ENCODE data around the gene HSPA1B.
"Not testable (repeated sequence)": the region's sequence is repeated elsewhere in the genome, so short reads cannot be mapped to it uniquely, and the experiment has no call there.

Gene HSPA1B

DNA sequence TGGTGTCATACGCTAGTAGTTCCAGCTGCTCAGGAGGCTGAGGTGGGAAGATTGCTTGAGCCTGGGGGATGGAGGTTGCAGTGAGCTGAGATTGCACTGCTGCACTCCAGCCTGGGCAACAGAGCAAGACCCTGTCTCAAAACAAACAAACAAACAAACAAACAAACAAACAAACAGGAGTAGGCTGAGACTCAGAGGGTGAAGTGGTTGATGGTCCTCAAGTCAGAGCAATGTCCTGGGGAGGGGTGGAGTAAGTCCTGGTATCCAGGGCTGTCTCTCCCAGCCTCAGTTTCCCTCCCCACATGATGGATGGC, 41.1 kb downstream of the HSPA1B start:
- H3K27ac ChIP-seq (ENCODE audit: extremely low read depth, low read depth, low read length); H3K36me3 ChIP-seq (ENCODE audit: control insufficient read depth in 2 of 2, insufficient read depth in 1 of 2, low read length in 2 of 2); H3K4me3 ChIP-seq (ENCODE audit: low read depth, low read length); H3K4me1 ChIP-seq (ENCODE audit: control insufficient read depth, insufficient read depth, low read length); H3K9me3 ChIP-seq (ENCODE audit: control insufficient read depth, insufficient read depth, low read depth, low read length): not testable (repeated sequence)
- ChIA-PET CTCF (interaction anchor here (0.6 to 7.0 kb wide), 11 partner anchors 21 to 258 kb away, joined by 3 to 53 read pairs (median 3); partner anchors contain the start of gene VWA7), POLR2A (interaction anchor here (0.6 to 2.1 kb wide), 6 partner anchors 16 to 195 kb away, joined by 3 to 8 read pairs (median 4); partner anchors contain the start of genes DXO and HSPA1B)
- peak; percentile 99 for TF ChIP-seq ZNF121 (tag by site-specific recombination; IDR thresholded peaks at IDR 0.05)

GRCh38 chr6:31869343-31869742, 41.8 kb downstream of the HSPA1B start:
- Histone ChIP-seq H3K4me3 (ENCODE audit: low read depth, low read length) (no peak overlapping the region), H3K4me1 (ENCODE audit: control insufficient read depth, insufficient read depth, low read length) (peaks cover 2% of the 10 kb centered on the region; the same call in 1 of the 2 replicates), H3K36me3 (ENCODE audit: control insufficient read depth in 2 of 2, insufficient read depth in 1 of 2, low read length in 2 of 2) (no peaks in the 10 kb centered on the region), H3K27ac (ENCODE audit: extremely low read depth, low read depth, low read length) (no peak overlapping the region), H3K9me3 (ENCODE audit: control insufficient read depth, insufficient read depth, low read depth, low read length) (no peaks in the 10 kb centered on the region)
- CTCF ChIA-PET, result interaction anchor here (0.6 to 1.0 kb wide), 3 partner anchors 20 to 258 kb away, joined by 3 to 5 read pairs (median 4); no protein-coding TSS in a partner anchor
- no peak for TF ChIP-seq HIC1 (tag by site-specific recombination; IDR thresholded peaks at IDR 0.05)
- TF ChIP-seq EGR2 (tag by site-specific recombination; IDR thresholded peaks at IDR 0.05; ENCODE audit: low read depth), result peak; percentile 76
- TF ChIP-seq ZFHX2 (tag by site-specific recombination; conservative IDR thresholded peaks at IDR 0.05), result peak; percentile 33; the same call in 1 of the 2 replicates
- POLR2A ChIA-PET, result interaction anchor here (1.1 to 2.1 kb wide), 2 partner anchors 42 to 103 kb away, joined by 3 to 8 read pairs; partner anchors contain the start of genes DXO and HSPA1B

DNA sequence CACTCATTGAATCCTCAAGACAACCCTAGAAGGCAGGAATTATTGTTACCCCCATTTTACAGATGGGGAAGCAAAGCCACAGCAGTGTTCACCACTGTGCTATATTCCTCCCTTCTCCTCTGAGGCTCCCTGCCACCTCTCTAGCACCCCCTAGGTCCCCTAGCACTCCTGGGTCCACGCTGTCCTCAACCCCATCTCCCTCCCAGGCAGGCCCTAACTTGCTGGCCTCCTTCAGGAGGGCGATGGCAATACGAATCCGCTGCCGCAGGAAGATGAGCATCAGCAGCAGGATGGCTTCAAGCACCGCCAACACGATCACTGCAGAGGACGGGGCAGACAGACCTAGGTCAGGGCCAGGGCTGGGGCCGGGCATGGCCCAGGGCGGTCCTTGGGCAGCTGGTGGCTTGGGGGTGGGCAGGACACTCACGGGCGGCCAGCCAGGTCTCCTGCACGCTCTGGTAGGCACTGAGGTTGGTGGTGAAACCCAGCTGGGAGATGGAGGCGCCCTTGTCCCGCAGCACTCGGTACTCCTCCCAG, 42.9 kb downstream of the HSPA1B start:
- POLR2A ChIA-PET, result no interaction called here
- TF ChIP-seq ZNF266 (tag by site-specific recombination; IDR thresholded peaks at IDR 0.05; ENCODE audit: low read depth), result no peak
- 0 out of 2 replicates have a peak, but pooled peaks have one; percentile 14 for TF ChIP-seq ZNF341 (tag by site-specific recombination; IDR thresholded peaks at IDR 0.05; ENCODE audit: low read depth)
- TF ChIP-seq, protein P1, sequence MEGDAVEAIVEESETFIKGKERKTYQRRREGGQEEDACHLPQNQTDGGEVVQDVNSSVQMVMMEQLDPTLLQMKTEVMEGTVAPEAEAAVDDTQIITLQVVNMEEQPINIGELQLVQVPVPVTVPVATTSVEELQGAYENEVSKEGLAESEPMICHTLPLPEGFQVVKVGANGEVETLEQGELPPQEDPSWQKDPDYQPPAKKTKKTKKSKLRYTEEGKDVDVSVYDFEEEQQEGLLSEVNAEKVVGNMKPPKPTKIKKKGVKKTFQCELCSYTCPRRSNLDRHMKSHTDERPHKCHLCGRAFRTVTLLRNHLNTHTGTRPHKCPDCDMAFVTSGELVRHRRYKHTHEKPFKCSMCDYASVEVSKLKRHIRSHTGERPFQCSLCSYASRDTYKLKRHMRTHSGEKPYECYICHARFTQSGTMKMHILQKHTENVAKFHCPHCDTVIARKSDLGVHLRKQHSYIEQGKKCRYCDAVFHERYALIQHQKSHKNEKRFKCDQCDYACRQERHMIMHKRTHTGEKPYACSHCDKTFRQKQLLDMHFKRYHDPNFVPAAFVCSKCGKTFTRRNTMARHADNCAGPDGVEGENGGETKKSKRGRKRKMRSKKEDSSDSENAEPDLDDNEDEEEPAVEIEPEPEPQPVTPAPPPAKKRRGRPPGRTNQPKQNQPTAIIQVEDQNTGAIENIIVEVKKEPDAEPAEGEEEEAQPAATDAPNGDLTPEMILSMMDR (tag by site-specific recombination; IDR thresholded peaks at IDR 0.05), result peak; percentile 42; the same call in 1 of the 2 replicates
- peak; percentile 96 for TF ChIP-seq ZNF146 (tag by site-specific recombination; IDR thresholded peaks at IDR 0.05)
- TF ChIP-seq SCRT1 (tag by site-specific recombination; IDR thresholded peaks at IDR 0.05; ENCODE audit: borderline replicate concordance), result no peak
- Histone ChIP-seq H3K36me3 (ENCODE audit: control insufficient read depth in 2 of 2, insufficient read depth in 1 of 2, low read length in 2 of 2) (no peaks in the 10 kb centered on the region), H3K9me3 (ENCODE audit: control insufficient read depth, insufficient read depth, low read depth, low read length) (no peaks in the 10 kb centered on the region), H3K4me1 (ENCODE audit: control insufficient read depth, insufficient read depth, low read length) (peaks cover 2% of the 10 kb centered on the region; the same call in 1 of the 2 replicates), H3K4me3 (ENCODE audit: low read depth, low read length) (no peak overlapping the region), H3K27ac (ENCODE audit: extremely low read depth, low read depth, low read length) (no peak overlapping the region)
- CTCF ChIA-PET, result no interaction called here

DNA sequence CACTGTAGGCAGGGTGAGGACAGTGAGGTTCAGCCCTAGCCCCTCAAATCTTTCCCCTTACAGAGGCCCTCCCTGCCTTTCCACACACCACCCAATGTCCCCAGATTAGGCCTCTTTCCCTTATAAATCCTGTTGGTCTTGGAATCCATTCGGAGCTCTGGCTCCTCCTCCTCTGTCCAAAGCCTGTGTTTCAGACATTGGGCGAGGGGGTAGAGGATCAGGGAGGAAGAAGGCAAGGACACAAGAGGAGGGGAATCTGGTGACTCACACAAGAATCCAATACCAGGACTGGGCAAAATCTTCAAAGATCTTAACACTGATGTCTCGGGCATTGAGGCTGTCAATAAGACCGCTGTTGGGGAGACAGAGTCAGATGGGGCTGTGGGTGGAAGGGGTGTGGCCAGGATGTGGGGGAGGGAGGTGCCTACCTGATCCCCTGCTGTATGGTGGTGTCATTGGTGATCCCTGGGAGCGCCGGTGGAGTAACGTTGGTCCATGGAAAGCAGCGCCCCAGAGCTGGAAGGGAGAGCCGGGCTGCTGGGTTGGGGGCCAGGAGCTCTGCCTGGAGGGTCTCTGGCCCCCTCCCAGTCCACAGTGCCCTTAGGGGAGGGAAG, 43.6 kb downstream of the HSPA1B start:
- Histone ChIP-seq H3K27ac (ENCODE audit: extremely low read depth, low read depth, low read length) (no peak overlapping the region), H3K9me3 (ENCODE audit: control insufficient read depth, insufficient read depth, low read depth, low read length) (no peaks in the 10 kb centered on the region), H3K36me3 (ENCODE audit: control insufficient read depth in 2 of 2, insufficient read depth in 1 of 2, low read length in 2 of 2) (no peaks in the 10 kb centered on the region), H3K4me1 (ENCODE audit: control insufficient read depth, insufficient read depth, low read length) (peaks cover 2% of the 10 kb centered on the region; the same call in 1 of the 2 replicates), H3K4me3 (ENCODE audit: low read depth, low read length) (no peak overlapping the region)
- POLR2A ChIA-PET, result interaction anchor here (1.5 to 2.0 kb wide), 2 partner anchors 8 to 44 kb away, joined by 4 to 8 read pairs; partner anchors contain the start of genes HSPA1B and NEU1
- TF ChIP-seq ZIC2 (tag by site-specific recombination; IDR thresholded peaks at IDR 0.05) (no peak), EGR2 (tag by site-specific recombination; IDR thresholded peaks at IDR 0.05; ENCODE audit: low read depth) (peak; percentile 46; the same call in 1 of the 2 replicates)
- TF ChIP-seq, protein P2, sequence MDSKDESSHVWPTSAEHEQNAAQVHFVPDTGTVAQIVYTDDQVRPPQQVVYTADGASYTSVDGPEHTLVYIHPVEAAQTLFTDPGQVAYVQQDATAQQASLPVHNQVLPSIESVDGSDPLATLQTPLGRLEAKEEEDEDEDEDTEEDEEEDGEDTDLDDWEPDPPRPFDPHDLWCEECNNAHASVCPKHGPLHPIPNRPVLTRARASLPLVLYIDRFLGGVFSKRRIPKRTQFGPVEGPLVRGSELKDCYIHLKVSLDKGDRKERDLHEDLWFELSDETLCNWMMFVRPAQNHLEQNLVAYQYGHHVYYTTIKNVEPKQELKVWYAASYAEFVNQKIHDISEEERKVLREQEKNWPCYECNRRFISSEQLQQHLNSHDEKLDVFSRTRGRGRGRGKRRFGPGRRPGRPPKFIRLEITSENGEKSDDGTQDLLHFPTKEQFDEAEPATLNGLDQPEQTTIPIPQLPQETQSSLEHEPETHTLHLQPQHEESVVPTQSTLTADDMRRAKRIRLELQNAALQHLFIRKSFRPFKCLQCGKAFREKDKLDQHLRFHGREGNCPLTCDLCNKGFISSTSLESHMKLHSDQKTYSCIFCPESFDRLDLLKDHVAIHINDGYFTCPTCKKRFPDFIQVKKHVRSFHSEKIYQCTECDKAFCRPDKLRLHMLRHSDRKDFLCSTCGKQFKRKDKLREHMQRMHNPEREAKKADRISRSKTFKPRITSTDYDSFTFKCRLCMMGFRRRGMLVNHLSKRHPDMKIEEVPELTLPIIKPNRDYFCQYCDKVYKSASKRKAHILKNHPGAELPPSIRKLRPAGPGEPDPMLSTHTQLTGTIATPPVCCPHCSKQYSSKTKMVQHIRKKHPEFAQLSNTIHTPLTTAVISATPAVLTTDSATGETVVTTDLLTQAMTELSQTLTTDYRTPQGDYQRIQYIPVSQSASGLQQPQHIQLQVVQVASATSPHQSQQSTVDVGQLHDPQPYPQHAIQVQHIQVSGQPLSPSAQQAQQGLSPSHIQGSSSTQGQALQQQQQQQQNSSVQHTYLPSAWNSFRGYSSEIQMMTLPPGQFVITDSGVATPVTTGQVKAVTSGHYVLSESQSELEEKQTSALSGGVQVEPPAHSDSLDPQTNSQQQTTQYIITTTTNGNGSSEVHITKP (tag by site-specific recombination; IDR thresholded peaks at IDR 0.05), result peak; percentile 79
- CTCF ChIA-PET, result interaction anchor here (1.5 kb wide), 1 partner anchor 17 kb away, joined by 3 read pairs; no protein-coding TSS in a partner anchor
